ENCODE data around the gene CAPRIN2.

DNA sequence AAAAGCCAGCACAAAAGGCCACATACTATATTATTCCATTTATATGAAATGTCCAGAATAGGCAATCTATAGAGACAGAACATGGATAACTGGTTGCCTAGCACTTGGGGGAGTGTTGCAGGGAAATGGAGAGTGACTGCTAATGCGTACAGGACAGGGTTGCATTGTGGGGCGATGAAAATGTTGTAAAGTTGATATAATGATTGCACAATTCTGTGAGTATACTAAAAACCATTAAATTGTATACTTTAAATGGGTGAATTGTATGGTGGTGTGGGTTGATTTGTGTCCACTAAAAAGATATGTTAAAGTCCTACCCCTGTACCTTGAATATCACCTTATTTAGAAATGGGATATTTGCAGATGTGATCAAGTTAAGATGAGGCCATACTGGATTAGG lies 7.0 kb upstream of the CAPRIN2 start:
- TF ChIP-seq, protein P1, sequence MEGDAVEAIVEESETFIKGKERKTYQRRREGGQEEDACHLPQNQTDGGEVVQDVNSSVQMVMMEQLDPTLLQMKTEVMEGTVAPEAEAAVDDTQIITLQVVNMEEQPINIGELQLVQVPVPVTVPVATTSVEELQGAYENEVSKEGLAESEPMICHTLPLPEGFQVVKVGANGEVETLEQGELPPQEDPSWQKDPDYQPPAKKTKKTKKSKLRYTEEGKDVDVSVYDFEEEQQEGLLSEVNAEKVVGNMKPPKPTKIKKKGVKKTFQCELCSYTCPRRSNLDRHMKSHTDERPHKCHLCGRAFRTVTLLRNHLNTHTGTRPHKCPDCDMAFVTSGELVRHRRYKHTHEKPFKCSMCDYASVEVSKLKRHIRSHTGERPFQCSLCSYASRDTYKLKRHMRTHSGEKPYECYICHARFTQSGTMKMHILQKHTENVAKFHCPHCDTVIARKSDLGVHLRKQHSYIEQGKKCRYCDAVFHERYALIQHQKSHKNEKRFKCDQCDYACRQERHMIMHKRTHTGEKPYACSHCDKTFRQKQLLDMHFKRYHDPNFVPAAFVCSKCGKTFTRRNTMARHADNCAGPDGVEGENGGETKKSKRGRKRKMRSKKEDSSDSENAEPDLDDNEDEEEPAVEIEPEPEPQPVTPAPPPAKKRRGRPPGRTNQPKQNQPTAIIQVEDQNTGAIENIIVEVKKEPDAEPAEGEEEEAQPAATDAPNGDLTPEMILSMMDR (conservative IDR thresholded peaks at IDR 0.05 in 1 of 2, IDR thresholded peaks at IDR 0.05 in 1 of 2; ENCODE audit: low read depth in 1 of 2, low read length in 2 of 2) = no peak
- TF ChIP-seq EZH2 (IDR thresholded peaks at IDR 0.05; ENCODE audit: low read length, missing control alignments) = no peak
